ENCODE results near the gene FAM167B. TPM values are rescaled to one million over a fixed set of nuclear protein-coding genes. Genes with fewer than 3 reads are reported as not detected.

FAM167B gene
- polyA plus RNA-seq, 1 donor (not counting 4 experiments of a cell fraction or from before 2014, with no cell fraction given): 0.07 TPM

DNA sequence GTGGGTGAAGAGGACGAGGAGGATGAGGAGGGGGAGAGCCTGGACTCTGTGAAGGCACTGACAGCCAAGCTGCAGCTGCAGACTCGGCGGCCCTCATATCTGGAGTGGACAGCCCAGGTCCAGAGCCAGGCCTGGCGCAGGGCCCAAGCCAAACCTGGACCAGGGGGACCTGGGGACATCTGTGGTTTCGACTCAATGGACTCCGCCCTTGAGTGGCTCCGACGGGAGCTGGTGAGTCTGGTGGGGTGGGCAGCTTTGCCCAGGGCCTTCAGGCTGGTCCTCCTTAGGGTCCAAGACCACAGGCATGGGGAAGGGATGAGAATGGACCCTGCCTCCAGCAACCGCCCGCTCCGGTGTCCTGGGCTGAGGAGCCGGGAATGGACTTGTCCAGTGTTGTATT is 430 bp downstream of the FAM167B start:
- no peak overlapping the region for H3K27ac ChIP-seq (ENCODE audit: control insufficient read depth, insufficient read depth, low read length)
- dilution Hi-C loops (cut with MboI; ENCODE audit: extremely low pct_ligation_motif_present, low sequenced_read_pairs): no loop called here
- FAIRE-seq: no peak

DNA sequence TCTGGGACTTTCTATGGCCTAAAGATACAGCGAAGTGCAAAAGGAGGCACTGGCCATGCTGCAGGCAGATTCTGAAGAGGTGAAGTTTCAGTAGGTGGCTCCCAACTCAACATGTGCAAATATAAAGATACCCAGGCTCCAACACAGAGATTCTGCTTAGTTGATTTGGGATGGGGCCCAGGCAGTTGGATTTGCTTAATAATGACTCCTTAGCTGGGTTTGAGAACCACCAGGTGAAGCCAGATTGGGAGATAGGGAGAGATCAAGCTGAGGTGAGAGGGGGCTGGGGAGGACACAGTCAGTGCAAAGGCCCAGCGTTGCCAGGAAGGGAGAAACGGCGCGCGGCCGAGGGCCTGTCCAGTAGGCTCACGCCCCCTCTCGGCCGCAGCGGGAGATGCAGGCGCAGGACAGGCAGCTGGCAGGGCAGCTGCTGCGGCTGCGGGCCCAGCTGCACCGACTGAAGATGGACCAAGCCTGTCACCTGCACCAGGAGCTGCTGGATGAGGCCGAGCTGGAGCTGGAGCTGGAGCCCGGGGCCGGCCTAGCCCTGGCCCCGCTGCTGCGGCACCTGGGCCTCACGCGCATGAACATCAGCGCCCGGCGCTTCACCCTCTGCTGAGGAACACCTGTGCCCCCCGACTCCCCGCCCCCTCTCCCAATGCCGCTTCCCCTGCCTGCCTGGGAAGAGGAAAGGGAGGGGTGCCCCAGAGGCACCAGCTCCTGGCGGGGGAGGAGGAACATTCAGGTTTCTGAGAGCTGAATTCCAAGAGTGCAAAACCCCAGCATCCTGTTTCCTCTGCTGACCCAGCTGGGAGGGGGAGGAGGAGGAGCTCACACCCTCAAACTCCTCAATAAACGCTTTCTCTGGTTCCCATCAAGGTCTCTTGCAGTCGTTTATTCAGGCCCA is 1.2 kb downstream of the FAM167B start:
- no peaks in the 10 kb centered on the region for H3K79me2 ChIP-seq (ENCODE audit: control insufficient read depth, insufficient read depth, low read length)
- no peaks in the 10 kb centered on the region for H3K27me3 ChIP-seq (ENCODE audit: control insufficient read depth, extremely low read depth, insufficient read depth, low read length)
- H3K4me3 ChIP-seq (ENCODE audit: control insufficient read depth in 2 of 3, extremely low read depth in 1 of 3, insufficient read depth in 2 of 3, low read depth in 1 of 3, low read length in 3 of 3): no peak overlapping the region
- DNase-seq (ENCODE audit: low read depth, low spot score): no peak
- H3K36me3 ChIP-seq (ENCODE audit: control insufficient read depth in 2 of 2, extremely low read depth in 1 of 2, insufficient read depth in 2 of 2, low read length in 2 of 2): no peaks in the 10 kb centered on the region
- H3K9me1 ChIP-seq (ENCODE audit: control insufficient read depth, extremely low read depth, insufficient read depth, low read length): no peaks in the 10 kb centered on the region
- no peak for FAIRE-seq
- peak overlapping the region; percentile 49 for H2AFZ ChIP-seq (ENCODE audit: control insufficient read depth, low read length)
- no peak overlapping the region for H3K27ac ChIP-seq (ENCODE audit: control insufficient read depth, insufficient read depth, low read length)
- H3K4me2 ChIP-seq (ENCODE audit: control insufficient read depth, extremely low read depth, insufficient read depth, low read depth, low read length): peak overlapping the region; percentile 60
- dilution Hi-C loops (cut with MboI; ENCODE audit: extremely low pct_ligation_motif_present, low sequenced_read_pairs): no loop called here
- no peaks in the 10 kb centered on the region for H4K20me1 ChIP-seq (ENCODE audit: control insufficient read depth, extremely low read depth, insufficient read depth, low read length)
- H3K9me3 ChIP-seq (ENCODE audit: control insufficient read depth, low read depth, low read length): no peaks in the 10 kb centered on the region
- TF ChIP-seq, protein P1, sequence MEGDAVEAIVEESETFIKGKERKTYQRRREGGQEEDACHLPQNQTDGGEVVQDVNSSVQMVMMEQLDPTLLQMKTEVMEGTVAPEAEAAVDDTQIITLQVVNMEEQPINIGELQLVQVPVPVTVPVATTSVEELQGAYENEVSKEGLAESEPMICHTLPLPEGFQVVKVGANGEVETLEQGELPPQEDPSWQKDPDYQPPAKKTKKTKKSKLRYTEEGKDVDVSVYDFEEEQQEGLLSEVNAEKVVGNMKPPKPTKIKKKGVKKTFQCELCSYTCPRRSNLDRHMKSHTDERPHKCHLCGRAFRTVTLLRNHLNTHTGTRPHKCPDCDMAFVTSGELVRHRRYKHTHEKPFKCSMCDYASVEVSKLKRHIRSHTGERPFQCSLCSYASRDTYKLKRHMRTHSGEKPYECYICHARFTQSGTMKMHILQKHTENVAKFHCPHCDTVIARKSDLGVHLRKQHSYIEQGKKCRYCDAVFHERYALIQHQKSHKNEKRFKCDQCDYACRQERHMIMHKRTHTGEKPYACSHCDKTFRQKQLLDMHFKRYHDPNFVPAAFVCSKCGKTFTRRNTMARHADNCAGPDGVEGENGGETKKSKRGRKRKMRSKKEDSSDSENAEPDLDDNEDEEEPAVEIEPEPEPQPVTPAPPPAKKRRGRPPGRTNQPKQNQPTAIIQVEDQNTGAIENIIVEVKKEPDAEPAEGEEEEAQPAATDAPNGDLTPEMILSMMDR (optimal IDR thresholded peaks at IDR 0.05 in 1 of 3, IDR thresholded peaks at IDR 0.05 in 1 of 3, conservative IDR thresholded peaks at IDR 0.05 in 1 of 3; ENCODE audit: extremely low read depth in 1 of 3, insufficient read depth in 2 of 3, low read length in 3 of 3): peak; percentile 85 to 99 (median 98)
- no peak for TF ChIP-seq EZH2 (IDR thresholded peaks at IDR 0.05; ENCODE audit: low read length)
- H3K9ac ChIP-seq (ENCODE audit: control insufficient read depth, extremely low read depth, insufficient read depth, low read length): no peak overlapping the region
- H3K4me1 ChIP-seq (ENCODE audit: control insufficient read depth, extremely low read depth, insufficient read depth, low read length): peaks cover 17% of the 10 kb centered on the region

More for the DNA sequence above, 430 bp downstream of the FAM167B start:
- H2AFZ ChIP-seq (ENCODE audit: control insufficient read depth, low read length): no peak overlapping the region
- H3K4me1 ChIP-seq (ENCODE audit: control insufficient read depth, extremely low read depth, insufficient read depth, low read length): peaks cover 17% of the 10 kb centered on the region
- no peaks in the 10 kb centered on the region for H3K27me3 ChIP-seq (ENCODE audit: control insufficient read depth, extremely low read depth, insufficient read depth, low read length)
- TF ChIP-seq, protein P1 (optimal IDR thresholded peaks at IDR 0.05 in 1 of 3, IDR thresholded peaks at IDR 0.05 in 1 of 3, conservative IDR thresholded peaks at IDR 0.05 in 1 of 3; ENCODE audit: extremely low read depth in 1 of 3, insufficient read depth in 2 of 3, low read length in 3 of 3): no peak
- TF ChIP-seq EZH2 (IDR thresholded peaks at IDR 0.05; ENCODE audit: low read length): no peak
- H3K9ac ChIP-seq (ENCODE audit: control insufficient read depth, extremely low read depth, insufficient read depth, low read length): no peak overlapping the region
- H3K4me2 ChIP-seq (ENCODE audit: control insufficient read depth, extremely low read depth, insufficient read depth, low read depth, low read length): no peak overlapping the region
- no peak overlapping the region for H3K4me3 ChIP-seq (ENCODE audit: control insufficient read depth in 2 of 3, extremely low read depth in 1 of 3, insufficient read depth in 2 of 3, low read depth in 1 of 3, low read length in 3 of 3)
- no peaks in the 10 kb centered on the region for H3K36me3 ChIP-seq (ENCODE audit: control insufficient read depth in 2 of 2, extremely low read depth in 1 of 2, insufficient read depth in 2 of 2, low read length in 2 of 2)
- H3K9me3 ChIP-seq (ENCODE audit: control insufficient read depth, low read depth, low read length): no peaks in the 10 kb centered on the region
- H3K9me1 ChIP-seq (ENCODE audit: control insufficient read depth, extremely low read depth, insufficient read depth, low read length): no peaks in the 10 kb centered on the region
- DNase-seq (ENCODE audit: low read depth, low spot score): no peak
- no peaks in the 10 kb centered on the region for H4K20me1 ChIP-seq (ENCODE audit: control insufficient read depth, extremely low read depth, insufficient read depth, low read length)
- no peaks in the 10 kb centered on the region for H3K79me2 ChIP-seq (ENCODE audit: control insufficient read depth, insufficient read depth, low read length)
